GM21423 (cell line): ENCODE results near the gene DGKA.
A peak's percentile ranks its signal among the peaks of the same experiment; 100 is the strongest.
"Not testable (repeated sequence)": the region's sequence is repeated elsewhere in the genome, so short reads cannot be mapped to it uniquely, and the experiment has no call there.

Experiments
- ATAC-seq: cut with Tn5 transposase; IDR thresholded peaks from one replicate; pipeline ENCODE4 v1.9.1; 2021; ENCODE audit warnings: mild to moderate bottlenecking, moderate library complexity; ENCODE audit not compliant: unreplicated experiment

DGKA gene

DNA sequence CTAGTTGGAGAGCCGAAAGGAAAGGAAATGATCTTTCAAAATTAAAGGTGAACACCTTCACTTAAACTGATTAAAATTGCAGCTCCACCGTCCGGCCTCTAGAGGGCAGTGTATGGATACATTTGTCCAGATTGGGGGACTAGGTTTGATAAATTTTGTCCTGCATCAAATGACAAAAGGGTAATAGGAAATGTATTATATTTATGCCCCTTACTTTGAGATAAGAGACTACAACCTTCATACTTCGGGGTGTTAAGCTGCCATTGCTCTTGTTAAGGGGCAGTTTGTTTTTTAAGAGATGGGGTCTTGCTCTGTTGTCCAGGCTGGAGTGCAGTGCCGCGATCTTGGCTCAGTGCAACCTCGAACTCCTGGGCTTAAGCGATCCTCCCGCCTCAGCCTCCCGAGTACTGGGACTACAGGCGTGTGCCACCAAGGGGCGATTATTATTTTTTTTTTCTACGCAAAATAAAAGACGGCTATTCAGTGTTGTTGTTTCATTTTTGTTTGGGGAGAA lies 65.3 kb downstream of the DGKA start:
- ATAC-seq, result no peak

DNA sequence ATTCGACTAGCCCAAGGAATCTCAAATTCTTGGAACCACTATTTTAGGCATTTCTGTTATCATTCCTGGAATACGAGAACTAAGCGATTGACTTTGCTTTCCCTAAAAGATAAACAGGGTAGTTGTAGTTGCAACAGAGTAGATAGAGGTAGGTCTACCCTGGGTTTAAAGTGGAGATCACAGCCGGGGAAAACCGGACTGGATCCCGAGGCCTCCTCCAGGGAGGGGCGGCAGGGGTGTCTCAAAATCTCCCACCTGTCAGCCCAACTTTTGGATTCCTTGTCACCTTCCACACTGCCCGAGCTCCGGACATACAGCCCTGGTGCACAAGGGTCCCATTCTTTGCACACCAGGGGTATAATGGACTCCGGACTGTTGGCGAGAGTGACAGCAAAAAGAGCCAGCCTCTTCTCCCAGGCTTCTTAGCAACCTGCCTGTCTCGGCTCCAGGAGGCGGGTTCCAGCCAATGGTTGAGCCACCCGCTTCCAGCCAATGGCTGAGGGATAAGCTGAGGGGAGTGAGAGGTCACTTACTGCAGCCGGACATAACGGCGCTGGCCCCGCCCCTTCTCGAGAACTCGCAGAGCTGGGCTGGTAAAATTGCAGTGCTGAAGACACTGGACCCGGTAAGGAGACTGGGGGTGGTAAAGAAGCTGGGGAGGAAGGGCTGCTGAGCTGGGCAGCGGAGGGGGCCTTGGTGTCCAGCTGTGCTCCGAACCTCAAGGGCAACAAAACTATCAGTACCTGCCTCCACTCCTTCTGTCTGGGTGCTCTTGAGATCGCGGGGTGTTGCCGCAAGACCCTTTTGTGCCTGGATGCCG lies 66.0 kb downstream of the DGKA start, which contains the start of gene SUOX:
Gene SUOX (plus strand): TSS at position 562 of the 820 bp plus-strand sequence. CDS start 4,946 bp downstream, outside the sequence.
- ATAC-seq, result peak; percentile 98

DNA sequence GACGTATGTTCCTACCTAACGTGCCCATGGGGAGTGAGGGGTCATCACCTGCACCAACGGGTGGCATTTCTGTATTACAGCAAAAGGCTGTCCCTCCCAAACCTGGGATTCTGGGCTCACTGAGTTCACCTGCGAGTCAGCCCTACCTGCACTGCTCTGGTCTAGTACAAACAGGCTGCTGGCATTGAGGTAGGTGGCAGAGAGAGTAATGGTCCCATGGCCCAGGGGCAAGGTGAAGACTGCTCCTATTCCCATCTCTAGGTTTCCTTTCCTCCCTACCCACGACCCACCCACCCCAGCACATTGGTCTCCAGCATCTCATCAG lies 66.5 kb downstream of the DGKA start:
- ATAC-seq, result no peak

DNA sequence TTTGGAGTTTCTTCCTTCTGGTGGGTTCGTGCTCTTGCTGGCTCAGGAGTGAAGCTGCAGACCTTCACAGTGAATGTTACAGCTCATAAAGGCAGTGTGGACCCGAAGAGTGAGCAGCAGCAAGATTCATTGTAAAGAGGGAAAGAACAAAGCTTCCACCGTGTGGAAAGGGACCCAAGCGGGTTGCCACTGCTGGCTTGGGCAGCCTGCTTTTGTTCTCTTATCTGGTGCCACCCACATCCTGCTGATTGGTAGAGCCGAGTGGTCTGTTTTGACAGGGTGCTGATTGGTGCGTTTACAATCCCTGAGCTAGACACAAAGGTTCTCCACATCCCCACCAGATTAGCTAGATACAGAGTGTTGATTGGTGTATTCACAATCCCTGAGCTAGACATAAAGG lies 68.6 kb downstream of the DGKA start:
- not testable (repeated sequence) for ATAC-seq

DNA sequence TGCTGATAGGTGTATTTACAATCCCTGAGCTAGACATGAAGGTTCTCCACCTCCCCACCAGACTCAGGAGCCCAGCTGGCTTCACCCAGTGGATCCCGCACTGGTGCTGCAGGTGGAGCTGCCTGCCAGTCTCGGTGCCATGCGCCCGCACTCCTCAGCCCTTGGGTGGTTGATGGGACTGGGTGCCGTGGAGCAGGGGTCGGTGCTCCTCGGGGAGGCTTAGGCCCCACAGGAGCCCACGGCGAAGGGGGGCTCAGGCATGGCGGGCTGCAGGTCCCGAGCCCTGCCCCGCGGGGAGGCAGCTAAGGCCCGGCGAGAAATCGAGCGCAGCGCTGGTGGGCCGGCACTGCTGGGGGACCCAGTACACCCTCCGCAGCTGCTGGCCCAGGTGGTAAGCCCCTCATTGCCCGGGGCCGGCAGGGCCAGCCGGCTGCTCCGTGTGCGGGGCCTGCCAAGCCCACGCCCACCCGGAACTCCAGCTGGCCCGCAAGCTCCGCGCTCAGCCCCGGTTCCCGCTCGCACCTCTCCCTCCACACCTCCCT lies 69.1 kb downstream of the DGKA start:
- not testable (repeated sequence) for ATAC-seq

DNA sequence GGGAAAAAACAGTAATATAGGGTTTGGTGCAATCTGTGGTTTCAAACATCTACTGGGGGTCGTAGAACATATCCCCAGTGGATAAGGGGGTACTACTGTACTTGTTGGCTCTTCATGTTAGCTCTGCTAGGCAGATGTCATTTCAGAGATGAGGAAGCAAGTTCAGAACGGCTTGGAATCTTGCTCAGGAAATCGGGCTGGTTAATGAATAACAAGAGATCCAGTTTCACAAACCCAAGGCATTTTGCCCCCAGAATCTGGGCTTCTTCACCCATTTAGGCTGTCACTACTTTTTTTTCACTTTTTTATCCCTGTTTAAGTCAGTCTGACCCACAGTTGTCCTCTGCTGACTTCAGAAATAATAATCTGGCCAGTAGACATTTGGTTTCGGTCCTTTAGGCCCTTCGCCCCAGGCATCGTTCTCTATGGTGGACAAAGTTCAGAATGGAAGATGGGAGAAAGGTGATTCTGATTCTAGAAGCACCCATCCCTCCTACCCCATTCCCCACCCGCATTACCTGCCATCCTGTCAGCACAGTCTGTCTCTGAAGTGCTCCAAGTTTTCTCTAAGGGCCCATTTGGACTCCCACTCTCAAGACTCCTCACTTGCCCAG lies 70.6 kb downstream of the DGKA start:
- ATAC-seq, result no peak

DNA sequence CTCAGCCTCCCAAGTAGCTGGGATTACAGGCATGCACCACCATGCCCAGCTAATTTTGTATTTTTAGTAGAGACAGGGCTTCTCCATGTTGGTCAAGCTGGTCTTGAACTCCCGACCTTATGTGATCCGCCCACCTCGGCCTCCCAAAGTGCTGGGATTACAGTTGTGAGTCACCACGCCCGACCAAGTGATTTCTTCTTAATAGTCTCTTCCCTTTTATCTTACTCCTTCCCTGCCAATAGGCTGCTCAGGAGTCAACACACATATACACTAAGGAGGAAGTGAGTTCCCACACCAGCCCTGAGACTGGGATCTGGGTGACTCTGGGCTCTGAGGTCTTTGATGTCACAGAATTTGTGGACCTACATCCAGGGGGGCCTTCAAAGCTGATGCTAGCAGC lies 72.4 kb downstream of the DGKA start:
- ATAC-seq, result not testable (repeated sequence)
